WTC11 (cell line): ENCODE results near the gene EIF1AD. TPM values are rescaled to one million over a fixed set of nuclear protein-coding genes. Genes with fewer than 3 reads are reported as not detected.

Source experiments
- ATAC-seq: fragments of 200-7000 bp; cut with Tn5 transposase; 2 replicates; pipeline ENCODE4 v1.10.0; 2021; ENCODE audit warnings: mild to moderate bottlenecking, moderate library complexity
- CTCF ChIA-PET: fragments of 300-600 bp; sonication (Branson Sonifier 250); formaldehyde crosslinking; loops from one replicate; lab custom pipeline; 2021; ENCODE audit warnings: antibody characterized with exemption; lab: Charles Lee
- POLR2A ChIA-PET: fragments of 350-600 bp; sonication (Branson Sonifier 250); formaldehyde crosslinking; loops from one replicate; lab custom pipeline; 2021; ENCODE audit warnings: antibody characterized with exemption; lab: Charles Lee
- DNase-seq: peaks from one replicate; pipeline ENCODE4 v3.0.0; 2021; ENCODE audit warnings: low spot score
- H3K27ac Mint-ChIP-seq: 2 replicates; pipeline ENCODE4 v1.8.0; 2021; ENCODE audit warnings: mixed read lengths
- H3K27me3 Mint-ChIP-seq: 2 replicates; pipeline ENCODE4 v1.8.0; 2021; ENCODE audit warnings: low read depth, mild to moderate bottlenecking, moderate library complexity, mixed read lengths
- H3K36me3 Mint-ChIP-seq: 2 replicates; pipeline ENCODE4 v1.8.0; 2021; ENCODE audit warnings: mixed read lengths
- H3K4me1 Mint-ChIP-seq: 2 replicates; pipeline ENCODE4 v1.8.0; 2022; ENCODE audit warnings: mixed read lengths
- H3K4me3 Mint-ChIP-seq: 2 replicates; pipeline ENCODE4 v1.8.0; 2021; ENCODE audit warnings: mild to moderate bottlenecking, moderate library complexity, mixed read lengths
- H3K9me3 Mint-ChIP-seq: 2 replicates; pipeline ENCODE4 v1.8.0; 2021; ENCODE audit warnings: mixed read lengths
- AFF4 ChIP-seq: sonication (generic); formaldehyde crosslinking; IDR thresholded peaks from 2 replicates; pipeline ENCODE4 v1.8.1; 2023; ENCODE audit warnings: mild to moderate bottlenecking, missing genetic modification reagents, borderline replicate concordance
- E2F5 ChIP-seq: sonication (generic); formaldehyde crosslinking; IDR thresholded peaks from 2 replicates; pipeline ENCODE4 v1.8.1; 2022; ENCODE audit warnings: mild to moderate bottlenecking, moderate library complexity, missing genetic modification reagents
- FOXP1 ChIP-seq: sonication (generic); formaldehyde crosslinking; IDR thresholded peaks from 2 replicates; pipeline ENCODE4 v1.8.0; 2022; ENCODE audit warnings: missing genetic modification reagents, mild to moderate bottlenecking, moderate library complexity, borderline replicate concordance
- GRHL2 ChIP-seq: fragments of 250-450 bp; sonication (Bioruptor Pico); IDR thresholded peaks from 2 replicates; pipeline ENCODE4 v1.8.0; 2022; ENCODE audit warnings: mild to moderate bottlenecking, moderate library complexity; ENCODE audit not compliant: insufficient replicate concordance, severe bottlenecking
- HMGXB4 ChIP-seq: sonication (generic); formaldehyde crosslinking; IDR thresholded peaks from 2 replicates; pipeline ENCODE4 v1.8.1; 2023; ENCODE audit warnings: mild to moderate bottlenecking, moderate library complexity, missing genetic modification reagents
- KAT7 ChIP-seq: sonication (generic); formaldehyde crosslinking; IDR thresholded peaks from 2 replicates; pipeline ENCODE4 v1.8.1; 2023; ENCODE audit warnings: missing genetic modification reagents, mild to moderate bottlenecking, borderline replicate concordance
- PRDM15 ChIP-seq: sonication (generic); formaldehyde crosslinking; IDR thresholded peaks from 2 replicates; pipeline ENCODE4 v1.8.0; 2022; ENCODE audit warnings: missing genetic modification reagents
- ZNF317 ChIP-seq: sonication (generic); formaldehyde crosslinking; IDR thresholded peaks from 2 replicates; pipeline ENCODE4 v1.8.1; 2023; ENCODE audit warnings: low read depth, mild to moderate bottlenecking, moderate library complexity, missing genetic modification reagents, borderline replicate concordance
- ZNF512 ChIP-seq: sonication (generic); formaldehyde crosslinking; IDR thresholded peaks from 2 replicates; pipeline ENCODE4 v1.8.1; 2022; ENCODE audit warnings: missing genetic modification reagents, borderline replicate concordance
- ZSCAN18 ChIP-seq: fragments of 250-450 bp; sonication (Bioruptor Pico); IDR thresholded peaks from 2 replicates; pipeline ENCODE4 v2.1.2; 2022; ENCODE audit warnings: mild to moderate bottlenecking, moderate library complexity
- total RNA-seq: library from RNA; stranded (reverse); gene quantifications from 3 replicates; pipeline ENCODE4 v1.2.3, GENCODE V29; 2021

Gene EIF1AD
- total RNA-seq, 1 experiment from 2014 or later: 37.6 TPM

GRCh38 chr11:66007201-66007634 is 5.3 kb upstream of the EIF1AD start (continued):
- TF ChIP-seq E2F5 (CRISPR knock-in tag): no peak
- no peak for TF ChIP-seq FOXP1 (CRISPR knock-in tag)
- TF ChIP-seq ZNF317: no peak
- TF ChIP-seq KAT7 (CRISPR knock-in tag): no peak
- TF ChIP-seq HMGXB4: no peak

- no peak for ATAC-seq
- POLR2A ChIA-PET: interaction anchor here (0.6 kb wide), 1 partner anchor 17 kb away, joined by 7 read pairs; no protein-coding TSS in a partner anchor
- Mint-ChIP-seq H3K4me3 (no peak overlapping the region), H3K27ac (peak overlapping the region; percentile 68), H3K4me1 (peaks cover 17% of the 10 kb centered on the region), H3K27me3 (peaks cover 16% of the 10 kb centered on the region), H3K9me3 (no peaks in the 10 kb centered on the region), H3K36me3 (peaks cover 16% of the 10 kb centered on the region)
- TF ChIP-seq PRDM15 (CRISPR knock-in tag) (no peak), GRHL2 (CRISPR knock-in tag) (no peak), ZNF512 (CRISPR knock-in tag) (no peak), ZSCAN18 (CRISPR knock-in tag) (no peak), AFF4 (CRISPR knock-in tag) (no peak)
- DNase-seq: no peak
- CTCF ChIA-PET: interaction anchor here (0.6 to 1.7 kb wide), 4 partner anchors 15 to 227 kb away, joined by 4 to 5 read pairs (median 4); no protein-coding TSS in a partner anchor
Measured at GRCh38 chr11:66006891-66007176, 4.9 kb upstream of the EIF1AD start.
